Common myeloid progenitor, CD34-positive (primary cell): ENCODE data around the gene MLIP. TPM values are rescaled to one million over a fixed set of nuclear protein-coding genes. Genes with fewer than 3 reads are reported as not detected.

Experiments
- CTCF ChIA-PET: fragments of 350-600 bp; sonication (Branson Sonifier 250); formaldehyde crosslinking; loops from one replicate; lab custom pipeline; 2021; ENCODE audit warnings: antibody characterized with exemption; lab: Charles Lee
- POLR2A ChIA-PET: fragments of 350-600 bp; sonication (Branson Sonifier 250); formaldehyde crosslinking; loops from one replicate; lab custom pipeline; 2021; ENCODE audit warnings: antibody characterized with exemption; lab: Charles Lee
- DNase-seq, 3 donors: peaks; one replicate each; pipeline versions ENCODE4 v3.0.0 to v3.0.0-alpha.2; 2013
- H3K27ac ChIP-seq, 2 experiments: 1 replicate in 1 of 2; 2 replicates in 1 of 2; pipeline ENCODE4 v1.7.0; 2013; ENCODE audit warnings: inconsistent platforms in 2 of 2, low read length in 2 of 2, mild to moderate bottlenecking in 2 of 2, low read depth in 1 of 2, moderate library complexity in 1 of 2; ENCODE audit not compliant: severe bottlenecking in 2 of 2, insufficient read depth in 1 of 2, poor library complexity in 1 of 2
- H3K27me3 ChIP-seq, 5 experiments: replicated peaks in 2 of 5; 1 replicate in 3 of 5; 2 replicates in 2 of 5; pipeline versions ENCODE4 v1.6.1 to v1.7.0; 2013; ENCODE audit warnings: low read length in 4 of 5, mild to moderate bottlenecking in 2 of 5, moderate library complexity in 2 of 5, inconsistent platforms in 1 of 5; ENCODE audit not compliant: insufficient read depth in 5 of 5, control insufficient read depth in 4 of 5
- H3K36me3 ChIP-seq, 4 experiments: 1 replicate in 2 of 4; 2 replicates in 2 of 4; pipeline versions ENCODE4 v1.6.1 to v1.7.0; 2013; ENCODE audit warnings: low read length in 3 of 4, control low read depth in 1 of 4, mild to moderate bottlenecking in 1 of 4; ENCODE audit not compliant: control insufficient read depth in 4 of 4, insufficient read depth in 4 of 4
- H3K4me1 ChIP-seq, 4 experiments: 1 replicate in 3 of 4; 2 replicates in 1 of 4; pipeline versions ENCODE4 v1.6.1 to v1.7.1; 2013; ENCODE audit warnings: low read length in 3 of 4, mild to moderate bottlenecking in 3 of 4, control low read depth in 1 of 4, inconsistent platforms in 1 of 4, moderate library complexity in 1 of 4; ENCODE audit not compliant: control insufficient read depth in 4 of 4, insufficient read depth in 4 of 4; ENCODE audit errors: control extremely low read depth in 1 of 4
- H3K4me3 ChIP-seq, 7 experiments: 1 replicate in 4 of 7; 2 replicates in 3 of 7; pipeline versions ENCODE4 v1.5.1 to v1.7.0; 2013; ENCODE audit warnings: mild to moderate bottlenecking in 7 of 7, low read length in 6 of 7, moderate library complexity in 6 of 7, inconsistent platforms in 2 of 7, low read depth in 2 of 7, control low read depth in 1 of 7; ENCODE audit not compliant: insufficient read depth in 4 of 7, control insufficient read depth in 1 of 7; ENCODE audit errors: extremely low read depth in 1 of 7
- H3K9me3 ChIP-seq, 5 experiments: 1 replicate in 4 of 5; 2 replicates in 1 of 5; pipeline versions ENCODE4 v1.6.1 to v1.7.1; 2013; ENCODE audit warnings: low read length in 4 of 5, mild to moderate bottlenecking in 2 of 5, inconsistent platforms in 1 of 5, low read depth in 1 of 5, moderate library complexity in 1 of 5; ENCODE audit not compliant: control insufficient read depth in 4 of 5, insufficient read depth in 2 of 5; ENCODE audit errors: control extremely low read depth in 1 of 5
- WGBS: methylation state at CpG from one replicate; pipeline ENCODE4 v1.1.5; 2013; ENCODE audit not compliant: insufficient coverage; 5-methylcytosine and 5-hydroxymethylcytosine counted together
- polyA plus RNA-seq: library from polyadenylated mRNA; unstranded; fragments of 120-200 nt; gene quantifications from one replicate; pipeline ENCODE4 v1.2.1, GENCODE V29; 2013

The MLIP gene, protein sequence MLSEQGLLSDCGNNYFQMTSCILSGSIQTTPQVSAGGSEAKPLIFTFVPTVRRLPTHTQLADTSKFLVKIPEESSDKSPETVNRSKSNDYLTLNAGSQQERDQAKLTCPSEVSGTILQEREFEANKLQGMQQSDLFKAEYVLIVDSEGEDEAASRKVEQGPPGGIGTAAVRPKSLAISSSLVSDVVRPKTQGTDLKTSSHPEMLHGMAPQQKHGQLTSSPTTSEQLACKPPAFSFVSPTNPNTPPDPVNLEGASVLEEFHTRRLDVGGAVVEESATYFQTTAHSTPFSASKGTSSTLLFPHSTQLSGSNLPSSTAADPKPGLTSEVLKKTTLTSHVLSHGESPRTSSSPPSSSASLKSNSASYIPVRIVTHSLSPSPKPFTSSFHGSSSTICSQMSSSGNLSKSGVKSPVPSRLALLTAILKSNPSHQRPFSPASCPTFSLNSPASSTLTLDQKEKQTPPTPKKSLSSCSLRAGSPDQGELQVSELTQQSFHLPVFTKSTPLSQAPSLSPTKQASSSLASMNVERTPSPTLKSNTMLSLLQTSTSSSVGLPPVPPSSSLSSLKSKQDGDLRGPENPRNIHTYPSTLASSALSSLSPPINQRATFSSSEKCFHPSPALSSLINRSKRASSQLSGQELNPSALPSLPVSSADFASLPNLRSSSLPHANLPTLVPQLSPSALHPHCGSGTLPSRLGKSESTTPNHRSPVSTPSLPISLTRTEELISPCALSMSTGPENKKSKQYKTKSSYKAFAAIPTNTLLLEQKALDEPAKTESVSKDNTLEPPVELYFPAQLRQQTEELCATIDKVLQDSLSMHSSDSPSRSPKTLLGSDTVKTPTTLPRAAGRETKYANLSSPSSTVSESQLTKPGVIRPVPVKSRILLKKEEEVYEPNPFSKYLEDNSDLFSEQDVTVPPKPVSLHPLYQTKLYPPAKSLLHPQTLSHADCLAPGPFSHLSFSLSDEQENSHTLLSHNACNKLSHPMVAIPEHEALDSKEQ
- polyA plus RNA-seq = not detected

DNA sequence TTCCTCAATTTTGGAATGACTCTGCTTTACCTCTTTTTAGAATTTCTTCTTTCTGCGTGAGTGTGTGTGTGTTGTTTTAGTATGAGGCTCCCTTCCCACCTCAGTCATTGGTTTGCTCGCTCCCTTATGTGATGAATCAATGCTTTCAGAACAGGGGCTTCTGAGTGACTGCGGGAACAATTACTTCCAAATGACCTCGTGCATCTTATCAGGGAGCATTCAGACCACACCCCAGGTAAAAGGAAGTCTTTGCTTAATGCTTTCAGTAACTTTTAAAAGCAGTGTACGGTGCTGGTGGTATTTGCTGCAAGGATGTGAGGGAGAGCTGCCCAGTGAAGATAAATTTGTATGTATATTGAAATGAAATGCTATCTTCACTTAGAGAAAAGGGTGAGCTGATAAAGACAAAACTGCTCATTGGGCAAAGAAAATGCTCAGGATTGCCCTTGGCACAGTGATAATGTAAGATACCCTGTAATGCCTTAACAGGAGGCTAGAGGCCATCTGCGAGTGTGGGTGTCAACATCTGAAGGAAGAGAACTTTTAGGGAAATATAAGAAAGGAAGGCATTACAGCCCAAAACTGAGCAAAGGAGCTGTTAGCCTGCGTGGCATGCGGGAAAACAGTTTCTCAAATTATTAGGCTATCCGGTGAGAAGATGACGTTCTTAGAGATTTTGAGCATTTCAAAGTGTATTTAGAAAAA lies at the start of gene MLIP:
MLIP (plus strand) TSS at position 103 of the 705 bp plus-strand sequence; CDS start at position 140, 37 bp downstream.
- 57% methylated on average over 4 of the region's 10 CpGs for WGBS
- H3K27me3 ChIP-seq = peaks cover 0 to 2% (median 0%) of the 10 kb centered on the region in 5 experiments
- ChIA-PET POLR2A (no interaction called here), CTCF (no interaction called here)
- H3K4me1 ChIP-seq = no peaks in the 10 kb centered on the region
- H3K36me3 ChIP-seq = no peaks in the 10 kb centered on the region
- no peak for DNase-seq
- no peak within 1 kb of the TSS for H3K27ac ChIP-seq
- no peaks in the 10 kb centered on the region for H3K9me3 ChIP-seq
- no peak within 1 kb of the TSS for H3K4me3 ChIP-seq

DNA sequence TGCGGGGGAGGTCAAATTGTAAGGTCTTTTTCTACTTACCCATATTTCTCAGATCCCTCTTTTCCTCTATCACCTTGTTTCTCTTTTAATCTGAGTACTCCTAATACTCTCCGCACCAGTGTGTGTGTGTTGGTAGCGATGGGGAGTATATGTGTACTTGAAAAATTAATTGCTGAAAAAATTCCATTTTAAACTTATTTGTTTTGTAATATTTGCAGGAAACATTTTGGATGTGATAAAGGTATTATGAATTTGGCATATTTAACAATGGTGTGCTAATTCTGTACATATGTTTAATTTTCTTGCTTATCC lies 48.1 kb upstream of the MLIP start:
- no peaks in the 10 kb centered on the region for H3K27me3 ChIP-seq
- no CpG with 5 or more reads among the region's 3 CpGs for WGBS
- DNase-seq = no peak
- H3K27ac ChIP-seq = no peak overlapping the region
- H3K9me3 ChIP-seq = no peaks in the 10 kb centered on the region
- no peak overlapping the region for H3K4me3 ChIP-seq
- ChIA-PET POLR2A (no interaction called here), CTCF (no interaction called here)
- H3K36me3 ChIP-seq = no peaks in the 10 kb centered on the region
- H3K4me1 ChIP-seq = no peaks in the 10 kb centered on the region

DNA sequence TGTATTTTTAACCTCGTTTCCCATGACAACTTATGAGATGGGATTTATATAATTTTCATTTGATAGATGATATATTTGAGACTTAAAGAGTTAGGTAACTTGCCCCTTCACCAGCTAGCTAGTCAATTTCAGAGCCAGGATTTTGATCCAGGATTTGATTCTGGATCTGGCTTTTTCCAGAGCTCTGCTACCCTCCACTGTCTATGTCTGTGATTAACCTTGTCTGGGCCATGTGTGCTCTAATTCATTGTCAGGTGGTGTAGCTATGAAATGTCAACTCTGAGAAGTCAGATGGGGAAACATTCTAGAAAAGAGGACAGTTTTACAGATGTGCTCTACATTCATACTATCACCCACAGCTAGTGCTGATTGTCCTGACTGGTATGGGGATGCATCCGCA lies 42.5 kb upstream of the MLIP start:
- Histone ChIP-seq H3K4me3 (no peak overlapping the region), H3K27ac (no peak overlapping the region), H3K9me3 (no peaks in the 10 kb centered on the region), H3K4me1 (no peaks in the 10 kb centered on the region), H3K36me3 (no peaks in the 10 kb centered on the region), H3K27me3 (no peaks in the 10 kb centered on the region)
- CTCF ChIA-PET = no interaction called here
- DNase-seq = no peak
- POLR2A ChIA-PET = no interaction called here
- 100% methylated on average over 1 of the region's 2 CpGs for WGBS

DNA sequence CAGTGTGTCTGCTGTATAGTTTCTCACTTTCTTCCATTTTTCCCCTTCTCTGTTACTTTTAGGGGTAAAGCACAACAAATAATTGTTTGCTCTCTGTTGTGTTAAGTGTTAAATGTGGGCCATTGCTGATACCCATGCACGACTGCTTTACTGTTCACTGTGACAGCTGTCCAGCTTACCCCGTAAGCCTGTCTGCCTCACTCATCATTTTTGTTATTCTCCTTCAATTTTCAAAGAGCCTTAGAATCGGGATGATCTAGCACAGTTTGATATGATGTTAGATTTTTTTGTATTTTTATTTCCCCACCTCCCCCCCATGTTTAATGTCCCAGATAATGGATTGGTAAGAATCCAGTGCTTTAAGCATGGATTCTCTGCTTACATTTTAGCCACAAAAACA lies 41.2 kb upstream of the MLIP start:
- POLR2A ChIA-PET = no interaction called here

DNA sequence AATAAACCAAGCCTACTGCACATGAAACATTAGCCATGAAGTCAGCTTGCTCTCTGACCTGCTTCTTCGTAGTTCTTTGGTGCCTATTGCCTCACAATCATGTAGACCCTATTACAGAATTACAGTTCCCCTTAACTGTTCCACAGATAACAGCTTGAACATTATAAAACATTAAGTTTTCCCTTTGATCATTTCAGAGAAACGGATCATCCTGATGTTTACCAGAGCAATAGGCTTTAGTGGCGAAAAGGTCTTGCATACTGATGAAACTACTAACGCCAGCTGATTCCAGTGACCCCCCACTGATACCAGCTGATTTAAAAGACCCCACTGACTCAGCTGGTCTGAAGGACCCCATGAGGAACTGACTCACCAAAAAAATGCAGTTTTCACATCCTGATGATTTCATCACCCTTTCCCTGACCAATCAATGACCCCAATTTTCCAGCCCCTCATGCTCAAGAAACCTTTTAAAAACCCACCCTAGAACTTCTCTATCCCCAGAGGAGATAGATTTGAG lies 39.4 kb upstream of the MLIP start:
- POLR2A ChIA-PET = interaction anchor here (0.5 kb wide), 1 partner anchor 15 kb away, joined by 7 read pairs; no protein-coding TSS in a partner anchor
- no peaks in the 10 kb centered on the region for H3K9me3 ChIP-seq
- H3K27me3 ChIP-seq = peaks cover 0 to 3% (median 0%) of the 10 kb centered on the region in 5 experiments
- H3K27ac ChIP-seq = no peak overlapping the region
- WGBS = 94% methylated on average over 4 of the region's 4 CpGs
- no peak overlapping the region for H3K4me3 ChIP-seq
- H3K4me1 ChIP-seq = no peaks in the 10 kb centered on the region
- CTCF ChIA-PET = no interaction called here
- DNase-seq = no peak
- H3K36me3 ChIP-seq = no peaks in the 10 kb centered on the region

More for the DNA sequence above, 41.2 kb upstream of the MLIP start:
- H3K4me3 ChIP-seq = no peak overlapping the region
- H3K4me1 ChIP-seq = no peaks in the 10 kb centered on the region
- no peaks in the 10 kb centered on the region for H3K36me3 ChIP-seq
- DNase-seq = no peak
- whole genome bisulfite sequencing = 90% methylated on average over 2 of the region's 3 CpGs
- no peaks in the 10 kb centered on the region for H3K9me3 ChIP-seq
- H3K27me3 ChIP-seq = no peaks in the 10 kb centered on the region
- no peak overlapping the region for H3K27ac ChIP-seq
- CTCF ChIA-PET = no interaction called here

DNA sequence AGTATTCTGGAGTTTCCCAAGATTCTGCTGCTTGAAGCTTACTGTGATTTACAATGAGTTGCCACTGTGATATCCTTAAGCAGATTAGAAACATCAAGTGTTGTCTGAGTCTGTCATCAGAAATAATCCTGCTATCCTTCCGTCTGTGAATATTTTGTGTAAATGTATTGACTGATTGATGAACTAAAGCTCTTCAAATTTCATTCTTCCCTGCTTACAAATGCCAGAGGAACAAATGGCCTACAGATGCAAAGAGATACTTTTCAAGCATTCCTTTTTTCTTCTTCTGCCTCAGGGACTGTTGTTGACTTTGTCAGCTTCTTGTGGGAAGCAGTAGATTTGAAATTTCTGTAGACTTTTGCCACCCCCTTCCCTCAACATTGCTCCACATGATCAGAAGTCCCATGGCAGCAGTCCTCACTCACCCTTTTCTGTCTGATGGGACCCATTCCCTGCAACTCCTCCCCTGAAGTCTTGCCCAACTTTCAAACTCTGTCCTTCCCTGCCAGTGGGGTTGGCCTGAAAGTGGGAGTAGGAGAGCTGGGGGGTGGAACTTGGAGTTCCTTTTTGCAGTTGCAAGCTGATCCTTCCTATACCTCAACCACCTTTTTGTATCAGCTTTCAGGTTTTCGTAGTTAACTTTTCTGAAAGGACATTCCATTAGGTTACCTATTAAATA lies 38.5 kb upstream of the MLIP start:
- DNase-seq = no peak
- Histone ChIP-seq H3K36me3 (no peaks in the 10 kb centered on the region), H3K27ac (no peak overlapping the region), H3K27me3 (peaks cover 0 to 3% (median 0%) of the 10 kb centered on the region in 5 experiments), H3K4me3 (no peak overlapping the region), H3K9me3 (no peaks in the 10 kb centered on the region), H3K4me1 (no peaks in the 10 kb centered on the region)
- 100% methylated on average over 1 of the region's 2 CpGs for WGBS
- ChIA-PET CTCF (no interaction called here), POLR2A (interaction anchor here (0.5 kb wide), 1 partner anchor 14 kb away, joined by 7 read pairs; no protein-coding TSS in a partner anchor)
